K562 (cell line): ENCODE results near the gene TP73. TPM values are rescaled to one million over a fixed set of nuclear protein-coding genes. Genes with fewer than 3 reads are reported as not detected.

Source experiments
- ATAC-seq: fragments of 200-7000 bp; cut with Tn5 transposase; 3 replicates; pipeline ENCODE4 v1.9.1; 2020; ENCODE audit warnings: moderate library complexity
- BruUV-seq: library from RNA; stranded (reverse); fragments of 400-500 nt; replicated peaks from 2 replicates; lab custom pipeline; 2021; lab: Mats Ljungman, UMichigan
- CTCF ChIA-PET: fragments of 300-600 bp; formaldehyde crosslinking; extraction: SDS; loops from one replicate; lab custom pipeline; 2021; ENCODE audit warnings: low intra/inter-chr PET ratio; lab: Yijun Ruan, JAX
- POLR2A ChIA-PET: fragments of 300-600, 350-650 bp; sonication (Branson Sonifier 250); formaldehyde crosslinking; extraction: SDS; loops from one replicate; lab custom pipeline; 2021; ENCODE audit warnings: antibody characterized with exemption, inconsistent platforms; lab: Yijun Ruan, JAX
- DNase-seq, 4 experiments: peaks; one replicate each; pipeline versions ENCODE4 v3.0.0 to v3.0.0-alpha.2; 2011 to 2018; ENCODE audit warnings: low spot score in 3 of 4, mixed read lengths in 3 of 4; ENCODE audit errors: extremely low read depth in 1 of 4
- FAIRE-seq: peaks from 2 replicates; lab custom pipeline; 2011; peaks lifted over from hg19 to GRCh38; lab: Jason Lieb, UNC
- H2AFZ ChIP-seq: 2 replicates; pipeline ENCODE4 v1.6.0; 2011; ENCODE audit warnings: low read depth, low read length, control low read depth, inconsistent platforms
- H3K27ac ChIP-seq: fragments of 200-600 bp; 3 replicates; pipeline ENCODE4 v1.8.0; 2011; ENCODE audit warnings: low read depth, mild to moderate bottlenecking, control low read depth, inconsistent platforms, low read length, moderate library complexity, mixed read lengths; ENCODE audit errors: extremely low read depth
- H3K27me3 ChIP-seq, 2 experiments: fragments of 300-600 bp in 1 of 2; 2 replicates in 1 of 2; 3 replicates in 1 of 2; pipeline versions ENCODE4 v1.6.0 to v1.8.0; 2011; ENCODE audit warnings: inconsistent platforms in 2 of 2, low read length in 2 of 2, mild to moderate bottlenecking in 1 of 2, mixed read lengths in 1 of 2, moderate library complexity in 1 of 2; ENCODE audit not compliant: control insufficient read depth in 2 of 2, insufficient read depth in 2 of 2
- H3K36me3 ChIP-seq: fragments of 300-600 bp; 3 replicates; pipeline ENCODE4 v1.8.0; 2011; ENCODE audit warnings: mild to moderate bottlenecking, low read length, inconsistent platforms; ENCODE audit not compliant: control insufficient read depth, insufficient read depth
- H3K4me1 ChIP-seq, 2 experiments: fragments of 200-600 bp in 1 of 2; replicated peaks in 1 of 2; 2 replicates in 1 of 2; 3 replicates in 1 of 2; pipeline versions ENCODE4 v1.5.1 to v1.8.0; 2011; ENCODE audit warnings: inconsistent platforms in 2 of 2, low read length in 2 of 2, mild to moderate bottlenecking in 1 of 2, mixed read lengths in 1 of 2, moderate library complexity in 1 of 2; ENCODE audit not compliant: control insufficient read depth in 2 of 2, insufficient read depth in 2 of 2
- H3K4me2 ChIP-seq: 2 replicates; pipeline ENCODE4 v1.6.1; 2011; ENCODE audit warnings: low read length, control low read depth, inconsistent platforms, mixed read lengths; ENCODE audit not compliant: insufficient read depth
- H3K4me3 ChIP-seq: fragments of 200-600 bp; sonication (generic), shearing (Covaris generic); 2 replicates; pipeline ENCODE4 v1.5.1; 2016; ENCODE audit warnings: control low read depth, inconsistent platforms
- H3K79me2 ChIP-seq: fragments of 200-600 bp; 3 replicates; pipeline ENCODE4 v1.8.0; 2011; ENCODE audit warnings: low read length, inconsistent platforms; ENCODE audit not compliant: control insufficient read depth, insufficient read depth
- H3K9ac ChIP-seq, 2 experiments: 2 replicates each; pipeline versions ENCODE4 v1.6.0 to v1.6.1; 2011; ENCODE audit warnings: low read depth in 2 of 2, low read length in 2 of 2, control low read depth in 1 of 2, inconsistent platforms in 1 of 2, mild to moderate bottlenecking in 1 of 2, mixed read lengths in 1 of 2; ENCODE audit not compliant: insufficient read depth in 1 of 2
- H3K9me1 ChIP-seq: one replicate; pipeline ENCODE4 v1.6.0; 2011; ENCODE audit warnings: inconsistent platforms, mild to moderate bottlenecking, low read length, moderate library complexity; ENCODE audit not compliant: control insufficient read depth, insufficient read depth
- H3K9me3 ChIP-seq: replicated peaks from 2 replicates; pipeline ENCODE4 v1.5.1; 2011; ENCODE audit warnings: low read depth, low read length, inconsistent platforms; ENCODE audit not compliant: control insufficient read depth, insufficient read depth
- H4K20me1 ChIP-seq: replicated peaks from 2 replicates; pipeline ENCODE4 v1.6.1; 2011; ENCODE audit warnings: low read length, inconsistent platforms, mixed read lengths; ENCODE audit not compliant: control insufficient read depth, insufficient read depth
- ASH1L ChIP-seq: fragments of 450-650 bp; IDR thresholded peaks from 2 replicates; pipeline ENCODE4 v1.6.1; 2018; ENCODE audit warnings: borderline replicate concordance, mild to moderate bottlenecking, low read depth; ENCODE audit not compliant: partially characterized antibody
- CHD4 ChIP-seq: fragments of 200-600 bp; sonication (generic); IDR thresholded peaks from 3 replicates; pipeline ENCODE4 v1.6.1; 2012; ENCODE audit warnings: low read depth, mild to moderate bottlenecking, mixed read lengths, low read length, inconsistent platforms; ENCODE audit not compliant: insufficient read depth, insufficient replicate concordance, poor library complexity, severe bottlenecking
- DDX20 ChIP-seq: fragments of 450-650 bp; IDR thresholded peaks from 2 replicates; pipeline ENCODE4 v1.6.1; 2016; ENCODE audit warnings: missing genetic modification characterization, low read depth, mild to moderate bottlenecking, missing compliant biosample characterization, moderate library complexity
- GATAD2A ChIP-seq: fragments of 450-650 bp; IDR thresholded peaks from 2 replicates; pipeline ENCODE4 v1.6.1; 2017
- HMG20B ChIP-seq: fragments of 250-450 bp; sonication (Bioruptor Pico); IDR thresholded peaks from 2 replicates; pipeline ENCODE4 v1.5.0; 2021; ENCODE audit warnings: mild to moderate bottlenecking
- HMGN3 ChIP-seq: IDR thresholded peaks from 2 replicates; pipeline ENCODE4 v1.6.1; 2011; ENCODE audit warnings: borderline replicate concordance, low read depth, mild to moderate bottlenecking, mixed read lengths, low read length; ENCODE audit not compliant: insufficient read length; ENCODE audit errors: extremely low read depth
- MEF2A ChIP-seq: IDR thresholded peaks from 2 replicates; pipeline ENCODE4 v1.6.1; 2011; ENCODE audit warnings: low read depth, mild to moderate bottlenecking, low read length, moderate library complexity; ENCODE audit not compliant: control insufficient read depth
- MTF1 ChIP-seq: fragments of 250-450 bp; sonication (Bioruptor Pico); IDR thresholded peaks from 2 replicates; pipeline ENCODE4 v1.9.0; 2021; ENCODE audit warnings: moderate library complexity, mild to moderate bottlenecking, inconsistent platforms, borderline replicate concordance
- PHTF2 ChIP-seq: fragments of 250-450 bp; sonication (Bioruptor Pico); IDR thresholded peaks from 2 replicates; pipeline ENCODE4 v1.5.0; 2021; ENCODE audit warnings: mild to moderate bottlenecking
- POLR2B ChIP-seq: fragments of 450-650 bp; IDR thresholded peaks from 2 replicates; pipeline ENCODE4 v1.6.1; 2018; ENCODE audit warnings: low read depth; ENCODE audit not compliant: partially characterized antibody
- POLR2G ChIP-seq: fragments of 200-400 bp; formaldehyde crosslinking; IDR thresholded peaks from 2 replicates; pipeline ENCODE4 v1.6.1; 2017; ENCODE audit warnings: low read depth, mild to moderate bottlenecking, antibody characterized with exemption, low read length, moderate library complexity
- RBM22 ChIP-seq: fragments of 200-400 bp; formaldehyde crosslinking; IDR thresholded peaks from 2 replicates; pipeline ENCODE4 v1.6.1; 2018; ENCODE audit warnings: low read length, low read depth; ENCODE audit not compliant: poor library complexity, severe bottlenecking
- RBM39 ChIP-seq: fragments of 200-400 bp; formaldehyde crosslinking; optimal IDR thresholded peaks from 2 replicates; pipeline ENCODE3; 2018; ENCODE audit warnings: low read depth, low read length
- SIN3B ChIP-seq: fragments of 450-650 bp; IDR thresholded peaks from 2 replicates; pipeline ENCODE4 v1.6.1; 2017; ENCODE audit warnings: low read depth, mild to moderate bottlenecking, moderate library complexity
- TEAD1 ChIP-seq, 2 experiments: fragments of 450-650 bp in 1 of 2; sonication (generic) in 1 of 2; formaldehyde crosslinking; IDR thresholded peaks; 2 replicates each; pipeline versions ENCODE4 v1.4.0 to v1.8.0; 2020 to 2022; ENCODE audit warnings: mild to moderate bottlenecking in 2 of 2, missing genetic modification reagents in 1 of 2
- TEAD4 ChIP-seq, 2 experiments: sonication (generic) in 1 of 2; formaldehyde crosslinking in 1 of 2; IDR thresholded peaks; 2 replicates each; pipeline versions ENCODE4 v1.6.1 to v1.8.0; 2012 to 2022; ENCODE audit warnings: borderline replicate concordance in 1 of 2, inconsistent platforms in 1 of 2, low read length in 1 of 2, mild to moderate bottlenecking in 1 of 2, missing genetic modification reagents in 1 of 2
- ZKSCAN8 ChIP-seq: fragments of 200-800 bp; sonication (Bioruptor generic); IDR thresholded peaks from 2 replicates; pipeline ENCODE4 v1.6.1; 2016; ENCODE audit warnings: missing genetic modification characterization, missing compliant biosample characterization
- ZNF431 ChIP-seq: sonication (generic); formaldehyde crosslinking; IDR thresholded peaks from 2 replicates; pipeline ENCODE4 v1.8.0; 2022; ENCODE audit warnings: mild to moderate bottlenecking, missing genetic modification reagents
- ZNF717 ChIP-seq: fragments of 250-450 bp; sonication (Bioruptor Pico); IDR thresholded peaks from 2 replicates; pipeline ENCODE4 v1.5.0; 2021
- ZNF780A ChIP-seq: fragments of 250-450 bp; sonication (Bioruptor Pico); IDR thresholded peaks from 2 replicates; pipeline ENCODE4 v1.5.0; 2021; ENCODE audit warnings: mild to moderate bottlenecking
- WGBS: fragments of 100-300 bp; shearing (Covaris generic); methylation state at CpG from one replicate; pipeline ENCODE4 v1.1.6; 2016; ENCODE audit warnings: low coverage, mixed read lengths; ENCODE audit not compliant: insufficient coverage; ENCODE audit errors: missing lambda C conversion rate; 5-methylcytosine and 5-hydroxymethylcytosine counted together
- in situ Hi-C: fragments of 300-500 bp; cut with MboI; formaldehyde crosslinking; loops from 4 replicates; pipeline ENCODE4 v1.15.0; 2018; ENCODE audit warnings: inconsistent platforms, mixed read lengths
- intact Hi-C: fragments of 100-400 bp; cut with micrococcal nuclease; formaldehyde crosslinking; loops from 2 replicates; pipeline ENCODE4 v1.14.2; 2022
- polyA plus RNA-seq, 8 experiments: library from polyadenylated mRNA; depleted of rRNA in 4 of 8; stranded (reverse) in 5 of 8; unstranded in 3 of 8; fragments of >200 nt; fragmentation: Nextera tagmentation in 2 of 8; fragmentation: Illumina TruSeq in 1 of 8; extraction: Ambion mirVana in 2 of 8; extraction: Trizol in 1 of 8; gene quantifications; 2 replicates each; pipeline versions ENCODE4 v1.2.1 to v1.2.3, GENCODE V29; 2011 to 2014; ENCODE audit warnings: inconsistent platforms in 1 of 8, missing spikeins in 1 of 8
- total RNA-seq, 7 experiments: library from RNA; depleted of rRNA in 6 of 7; stranded (reverse); fragments of >200 nt in 6 of 7; fragmentation: Illumina TruSeq in 2 of 7; extraction: Trizol in 2 of 7; gene quantifications; 2 replicates each; pipeline versions ENCODE4 v1.2.1 to v1.2.3, GENCODE V29; 2011 to 2021; ENCODE audit warnings: low replicate concordance in 1 of 7

The TP73 gene
- total and polyA plus RNA-seq, 9 of the 15 experiments (the other 6 are each of a cell fraction or from before 2014, with no cell fraction given): 0.07 to 1.6 (median 0.40) TPM; not detected in 2

GRCh38 chr1:3708791-3709190, 56.5 kb downstream of the TP73 start:
- POLR2A ChIA-PET: interaction anchor here (0.7 kb wide), 1 partner anchor 13 kb away, joined by 3 read pairs; no protein-coding TSS in a partner anchor

GRCh38 chr1:3710251-3710650, 57.9 kb downstream of the TP73 start:
- no TSS peak for BruUV-seq
- H3K79me2 ChIP-seq: no peaks in the 10 kb centered on the region
- no peaks in the 10 kb centered on the region for H3K36me3 ChIP-seq
- DNase-seq (no peak), ATAC-seq (no peak), FAIRE-seq (no peak)
- H2AFZ ChIP-seq: no peak overlapping the region
- intact Hi-C loops: no loop called here
- no peak overlapping the region for H3K9ac ChIP-seq
- no peaks in the 10 kb centered on the region for H3K9me3 ChIP-seq
- H3K9me1 ChIP-seq: no peaks in the 10 kb centered on the region
- H4K20me1 ChIP-seq: peaks cover 70% of the 10 kb centered on the region
- peaks cover 48 to 98% of the 10 kb centered on the region in 2 experiments for H3K27me3 ChIP-seq
- peaks cover 0 to 50% of the 10 kb centered on the region in 2 experiments; a peak in 2 of 5 replicates for H3K4me1 ChIP-seq
- H3K4me2 ChIP-seq: no peak overlapping the region
- POLR2A ChIA-PET: interaction anchor here (0.9 to 1.0 kb wide), 2 partner anchors 7 to 197 kb away, joined by 3 read pairs; no protein-coding TSS in a partner anchor
- WGBS: 0% methylated on average over 15 of the region's 15 CpGs
- no peak overlapping the region for H3K4me3 ChIP-seq
- CTCF ChIA-PET: no interaction called here
- in situ Hi-C loops: no loop called here
- H3K27ac ChIP-seq: no peak overlapping the region
- no peak for TF ChIP-seq ZKSCAN8
- TF ChIP-seq HMG20B: no peak
- TF ChIP-seq POLR2B: no peak
- no peak for TF ChIP-seq TEAD1 (CRISPR knock-in tag; IDR thresholded peaks at IDR 0.05)
- TF ChIP-seq GATAD2A: no peak
- no peak for TF ChIP-seq TEAD4 (IDR thresholded peaks at IDR 0.05; ENCODE audit: low read length)
- no peak for TF ChIP-seq TEAD4 (CRISPR knock-in tag; IDR thresholded peaks at IDR 0.05; ENCODE audit: borderline replicate concordance)
- no peak for TF ChIP-seq PHTF2 (CRISPR knock-in tag)
- TF ChIP-seq ZNF431 (CRISPR knock-in tag): no peak
- no peak for TF ChIP-seq RBM39
- no peak for TF ChIP-seq DDX20 (tag)
- no peak for TF ChIP-seq RBM22
- no peak for TF ChIP-seq HMGN3
- no peak for TF ChIP-seq MEF2A
- no peak for TF ChIP-seq POLR2G
- no peak for TF ChIP-seq ZNF717
- TF ChIP-seq CHD4: no peak

More at GRCh38 chr1:3708791-3709190, 56.5 kb downstream of the TP73 start:
- Histone ChIP-seq H3K4me1 (peaks cover 0 to 56% of the 10 kb centered on the region in 2 experiments; a peak in 2 of 5 replicates), H2AFZ (no peak overlapping the region), H3K27ac (no peak overlapping the region), H3K36me3 (no peaks in the 10 kb centered on the region), H3K9me1 (no peaks in the 10 kb centered on the region), H3K27me3 (peaks cover 56 to 98% of the 10 kb centered on the region in 2 experiments), H3K4me2 (no peak overlapping the region), H3K9me3 (no peaks in the 10 kb centered on the region)
- no peak for ATAC-seq
- no peak for DNase-seq
- in situ Hi-C loops: no loop called here
- no TSS peak for BruUV-seq
- intact Hi-C loops: no loop called here
- TF ChIP-seq ASH1L (no peak), MTF1 (CRISPR knock-in tag) (no peak), TEAD1 (CRISPR knock-in tag; IDR thresholded peaks at IDR 0.05) (no peak), ZNF780A (CRISPR knock-in tag) (no peak), SIN3B (no peak)
- TF ChIP-seq, all 486 proteins: peak for 0
- FAIRE-seq: no peak
- WGBS: 4% methylated on average over 17 of the region's 19 CpGs
- Histone ChIP-seq H3K4me3 (no peak overlapping the region), H3K9ac (no peak overlapping the region), H3K79me2 (no peaks in the 10 kb centered on the region), H4K20me1 (peaks cover 73% of the 10 kb centered on the region)
- CTCF ChIA-PET: no interaction called here
